Pancreas (tissue), 10 donors: ENCODE measurements around the gene PARD6A. TPM values are rescaled to one million over a fixed set of nuclear protein-coding genes. Genes with fewer than 3 reads are reported as not detected.

Experiments used
- ATAC-seq, 4 donors: fragments of 200-7000 bp; cut with Tn5 transposase; one replicate each; pipeline versions ENCODE4 v1.8.0 to v1.9.1; 2020; ENCODE audit warnings: mild to moderate bottlenecking in 4 of 4, moderate library complexity in 4 of 4
- DNase-seq, 6 donors: peaks; one replicate each; pipeline ENCODE4 v3.0.0-alpha.2; 2020
- FAIRE-seq: peaks from 2 replicates; lab custom pipeline; 2012; peaks lifted over from hg19 to GRCh38; lab: Jason Lieb, UNC
- H3K27ac ChIP-seq, 4 donors: fragments of 200-600 bp; sonication (generic); 1 replicate in 3 of 4; 2 replicates in 1 of 4; pipeline versions ENCODE4 v1.5.0 to v1.8.0; 2020
- H3K27me3 ChIP-seq, 4 donors: fragments of 200-600 bp; one replicate each; pipeline ENCODE4 v1.8.0; 2021
- H3K36me3 ChIP-seq, 3 donors: fragments of 200-600 bp; sonication (generic) in 1 of 3; one replicate each; pipeline versions ENCODE4 v1.5.0 to v1.8.0; 2020 to 2021
- H3K4me1 ChIP-seq, 3 donors: fragments of 200-600 bp; one replicate each; pipeline ENCODE4 v1.8.0; 2021
- H3K4me3 ChIP-seq, 4 donors: fragments of 200-600 bp; sonication (generic) in 2 of 4; one replicate each; pipeline versions ENCODE4 v1.5.0 to v1.8.0; 2020 to 2021
- H3K9me3 ChIP-seq, 4 donors: fragments of 200-600 bp; one replicate each; pipeline ENCODE4 v1.8.0; 2021
- CTCF ChIP-seq, 4 donors: fragments of 200-600 bp; sonication (generic) in 3 of 4; IDR thresholded peaks; one replicate each; pipeline versions ENCODE4 v1.5.0 to v1.8.0; 2021; ENCODE audit warnings: antibody characterized with exemption in 4 of 4
- WGBS, 2 donors: extraction: QIAGEN DNeasy Blood & Tissue Kit; methylation state at CpG; one replicate each; pipeline ENCODE4 v1.1.7; 2013; 5-methylcytosine and 5-hydroxymethylcytosine counted together
- intact Hi-C, 3 donors: fragments of 100-400 bp; cut with DNase I; formaldehyde crosslinking; loops; one replicate each; pipeline versions ENCODE4 v1.11.1 to v1.14.2; 2022
- polyA plus RNA-seq, 2 donors: library from polyadenylated mRNA; stranded (reverse); fragments of 200-250 nt; gene quantifications; one replicate each; pipeline ENCODE4 v1.2.3, GENCODE V29; 2013
- total RNA-seq, 6 donors: library from RNA; stranded (reverse); fragmentation: NEBNext Ultra II Directional in 4 of 6; extraction: Animal tissue kit (Norgen Biotek cat#: 25700) in 4 of 6; gene quantifications; one replicate each; pipeline versions ENCODE4 v1.2.1 to v1.2.4, GENCODE V29; 2021 to 2023
- donor health status: healthy with polysubstance abuse.
- donor health status: DM: no; HTN: no; CAD: no; lungs with moderate emphysema.
- donor health status: DM: no; HTN: no; CAD: no.
- donor health status: control.
- donor health status: control.
- donor health status: Bipolar disorder and iron deficiency.
- donor health status: DM: yes; HTN: yes; CAD: no.
- donor health status: DM: no; HTN: no; CAD: no.
- donor health status: DM: no; HTN: no; CAD: no.
- donor health status: DM: yes; HTN: yes; CAD: no.

PARD6A gene
- total and polyA plus RNA-seq, 8 donors: 8.6 to 18.2 (median 14.9) TPM

- Histone ChIP-seq H3K9me3 (no peaks in the 10 kb centered on the region), H3K4me1 (peaks cover 20 to 33% (median 27%) of the 10 kb centered on the region in 3 donors), H3K36me3 (no peaks in the 10 kb centered on the region), H3K27ac (peak overlapping the region; percentile 71 to 93 (median 83)), H3K4me3 (peak overlapping the region; percentile 83 to 94 (median 87)), H3K27me3 (no peaks in the 10 kb centered on the region)
- FAIRE-seq (no peak), DNase-seq (no peak), ATAC-seq (no peak)
- intact Hi-C loops: loop anchor here in 1 of 3 donors (10.0 kb wide), 1 partner anchor 143 kb away; the partner anchor contains the start of gene RIPOR1
- TF ChIP-seq CTCF (IDR thresholded peaks at IDR 0.05): no peak
- 41 to 55% methylated on average over 10 of the region's 10 CpGs for WGBS, 2 donors
Observed at GRCh38 chr16:67667453-67667816, 6.7 kb downstream of the PARD6A start.

GRCh38 chr16:67667817-67668494 lies 7.2 kb downstream of the PARD6A start:
- FAIRE-seq: no peak
- whole genome bisulfite sequencing, 2 donors: 14 to 18% methylated on average over 18 of the region's 18 CpGs
- peak; percentile 60 to 81 (median 70) for ATAC-seq
- TF ChIP-seq CTCF (IDR thresholded peaks at IDR 0.05): peak; percentile 72 to 90 (median 78)
- Histone ChIP-seq H3K36me3 (no peaks in the 10 kb centered on the region), H3K4me1 (peaks cover 15 to 30% (median 23%) of the 10 kb centered on the region in 3 donors), H3K4me3 (peak overlapping the region in 2 of 4 donors; percentile 83 to 86), H3K27me3 (no peaks in the 10 kb centered on the region), H3K27ac (peak overlapping the region; percentile 71 to 93 (median 83)), H3K9me3 (no peaks in the 10 kb centered on the region)
- intact Hi-C loops: loop anchor here in 1 of 3 donors (10.0 kb wide), 1 partner anchor 143 kb away; the partner anchor contains the start of gene RIPOR1
- DNase-seq: peak; percentile 84 to 95 (median 90)

- Histone ChIP-seq H3K4me3 (no peak overlapping the region), H3K9me3 (no peaks in the 10 kb centered on the region), H3K27ac (peak overlapping the region in 2 of 4 donors; percentile 82 to 93), H3K4me1 (peaks cover 11 to 30% (median 23%) of the 10 kb centered on the region in 3 donors), H3K27me3 (no peaks in the 10 kb centered on the region), H3K36me3 (no peaks in the 10 kb centered on the region)
- DNase-seq: no peak
- WGBS, 2 donors: 87 to 90% methylated on average over 6 of the region's 6 CpGs
- intact Hi-C loops: loop anchor here in 1 of 3 donors (10.0 kb wide), 1 partner anchor 144 kb away; the partner anchor contains the start of gene RIPOR1
- no peak for TF ChIP-seq CTCF (IDR thresholded peaks at IDR 0.05)
- no peak for FAIRE-seq
- no peak for ATAC-seq
Observed at GRCh38 chr16:67668495-67669157, 7.9 kb downstream of the PARD6A start.

GRCh38 chr16:67669499-67670101 lies 8.8 kb downstream of the PARD6A start:
- Histone ChIP-seq H3K9me3 (no peaks in the 10 kb centered on the region), H3K27me3 (no peaks in the 10 kb centered on the region), H3K4me3 (no peak overlapping the region), H3K4me1 (peaks cover 13 to 26% (median 20%) of the 10 kb centered on the region in 3 donors), H3K36me3 (no peaks in the 10 kb centered on the region), H3K27ac (no peak overlapping the region)
- peak in 1 of 6 donors; percentile 4 for DNase-seq
- intact Hi-C loops: loop anchor here in 2 of 3 donors (10.0 kb wide), 2 partner anchors 145 to 255 kb away; partner anchors contain the start of gene RIPOR1 (in 1 of the 2)
- no peak for FAIRE-seq
- no peak for ATAC-seq
- TF ChIP-seq CTCF (IDR thresholded peaks at IDR 0.05): no peak
- WGBS, 2 donors: 87 to 89% methylated on average over 10 of the region's 10 CpGs
